Nasal cavity respiratory epithelium epithelial cell of viscerocranial mucosa (primary cell): ENCODE results near the gene METTL21C. TPM values are rescaled to one million over a fixed set of nuclear protein-coding genes. Genes with fewer than 3 reads are reported as not detected.

Experiments used
- total RNA-seq: library from RNA; depleted of rRNA; stranded (reverse); fragments of >200 nt; gene quantifications from 2 replicates; pipeline ENCODE4 v1.2.3, GENCODE V29; 2014

Gene METTL21C
- not detected in 2 replicates for total RNA-seq

GRCh38 chr13:102694937-102695336 lies at the start of gene METTL21C:
Gene METTL21C, minus strand, starts transcription at chr13:102695044. Its CDS starts 546 bp downstream, at chr13:102694498.

Other genes with a start within 250 kb of the METTL21C start
- 36.6 and 41.6 TPM in 2 replicates for gene TPP2, start 98.1 kb downstream of the METTL21C start, total RNA-seq
- 9.0 and 20.2 TPM in 2 replicates for gene TEX30, start 78.7 kb upstream of the METTL21C start, total RNA-seq
- gene POGLUT2, start 103.9 kb upstream of the METTL21C start, total RNA-seq, result 9.9 and 11.4 TPM in 2 replicates
- 9.6 and 18.9 TPM in 2 replicates for gene BIVM, start 104.1 kb upstream of the METTL21C start, total RNA-seq
- gene ERCC5, start 151.0 kb upstream of the METTL21C start, total RNA-seq, result 44.9 and 52.3 TPM in 2 replicates